ENCODE measurements around the gene DOK4.

DOK4 gene

GRCh38 chr16:57432505-57432904 lies 53.8 kb downstream of the DOK4 start:
- intact Hi-C loops (cut with DNase I; ENCODE audit: low total_unique reads), result no loop called here
- Histone ChIP-seq H3K4me3 (no peak overlapping the region), H3K4me1 (no peaks in the 10 kb centered on the region), H3K27me3 (no peaks in the 10 kb centered on the region), H3K36me3 (peaks cover 73 to 98% (median 92%) of the 10 kb centered on the region in 3 donors), H3K27ac (no peak overlapping the region), H3K9me3 (no peaks in the 10 kb centered on the region)
- DNase-seq, result no peak
- TF ChIP-seq CTCF (IDR thresholded peaks at IDR 0.05), result no peak

DNA sequence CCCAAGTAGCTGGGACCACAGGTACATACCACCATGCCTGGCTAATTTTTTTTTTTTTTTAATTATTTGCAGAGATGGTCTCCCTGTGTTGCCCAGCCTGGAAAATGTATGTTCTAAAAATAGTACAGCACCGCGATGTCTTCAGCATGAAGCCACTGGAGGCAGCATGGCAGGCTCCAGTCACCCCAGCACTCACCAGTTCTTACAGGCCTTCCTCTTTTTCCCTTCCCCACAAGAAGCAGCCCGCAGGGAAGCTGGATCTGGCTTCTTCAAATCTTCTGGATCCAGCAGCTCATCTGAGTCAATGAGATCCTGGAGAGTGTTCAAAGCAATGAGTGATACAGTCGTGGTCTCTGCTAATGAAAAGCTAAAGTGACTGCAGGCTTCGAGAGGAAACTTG lies 55.3 kb downstream of the DOK4 start:
- H3K4me3 ChIP-seq, result no peak overlapping the region
- H3K27me3 ChIP-seq, result no peaks in the 10 kb centered on the region
- no peak for TF ChIP-seq CTCF (IDR thresholded peaks at IDR 0.05)
- no peaks in the 10 kb centered on the region for H3K4me1 ChIP-seq
- no peak for DNase-seq
- no peaks in the 10 kb centered on the region for H3K9me3 ChIP-seq
- intact Hi-C loops (cut with DNase I; ENCODE audit: low total_unique reads), result no loop called here
- no peak overlapping the region for H3K27ac ChIP-seq
- H3K36me3 ChIP-seq, result peaks cover 67 to 100% (median 86%) of the 10 kb centered on the region in 3 donors

DNA sequence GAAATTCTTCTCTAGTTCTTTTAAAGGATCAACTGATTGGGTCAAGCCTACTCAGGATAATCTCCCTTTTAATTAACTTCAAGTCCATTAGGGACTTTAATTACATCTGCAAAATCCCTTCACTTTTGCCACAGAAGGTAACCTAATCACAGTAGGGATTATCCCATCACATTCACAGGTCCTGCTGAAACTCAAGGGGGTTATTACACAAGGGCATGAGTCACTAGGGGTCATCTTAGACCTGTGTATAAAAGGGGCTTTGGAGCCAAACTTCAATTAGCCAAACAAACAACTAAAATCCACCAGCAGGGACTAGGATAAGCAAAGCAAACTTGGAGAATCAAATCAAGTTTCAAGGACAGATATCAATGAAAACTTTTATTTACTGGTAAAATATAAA lies 58.5 kb downstream of the DOK4 start:
- peaks cover 42 to 70% (median 55%) of the 10 kb centered on the region in 3 donors for H3K36me3 ChIP-seq
- no peak overlapping the region for H3K27ac ChIP-seq
- H3K27me3 ChIP-seq, result no peaks in the 10 kb centered on the region
- TF ChIP-seq CTCF (IDR thresholded peaks at IDR 0.05), result no peak
- DNase-seq, result no peak
- peaks cover 0 to 8% (median 1%) of the 10 kb centered on the region in 4 donors for H3K4me1 ChIP-seq
- intact Hi-C loops (cut with DNase I; ENCODE audit: low total_unique reads), result loop anchor here (10.0 kb wide), 1 partner anchor 243 kb away; the partner anchor contains the start of genes PSME3IP1 and RSPRY1
- no peaks in the 10 kb centered on the region for H3K9me3 ChIP-seq
- no peak overlapping the region for H3K4me3 ChIP-seq

DNA sequence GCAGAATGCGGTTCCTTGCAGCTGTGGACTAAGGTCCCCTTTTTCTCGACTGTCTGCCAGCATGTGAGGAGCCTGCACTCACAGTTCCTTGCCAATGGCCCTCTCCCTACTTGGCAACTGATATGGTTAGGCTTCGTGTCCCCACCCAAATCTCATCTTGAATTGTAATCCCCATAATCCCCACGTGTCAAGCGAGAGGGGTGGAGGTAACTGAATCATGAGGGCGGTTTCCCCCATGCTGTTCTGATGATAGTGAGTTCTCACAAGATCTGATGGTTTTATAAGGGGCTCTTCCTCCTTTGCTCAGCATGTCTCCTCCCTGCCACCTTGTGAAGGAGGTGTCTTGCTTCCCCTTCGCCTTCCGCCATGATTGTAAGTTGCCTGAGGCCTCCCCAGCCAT lies 59.0 kb downstream of the DOK4 start:
- no peak for TF ChIP-seq CTCF (IDR thresholded peaks at IDR 0.05)
- Histone ChIP-seq H3K36me3 (peaks cover 36 to 65% (median 49%) of the 10 kb centered on the region in 3 donors), H3K4me1 (peaks cover 0 to 13% (median 4%) of the 10 kb centered on the region in 4 donors), H3K27me3 (no peaks in the 10 kb centered on the region), H3K9me3 (no peaks in the 10 kb centered on the region), H3K27ac (no peak overlapping the region), H3K4me3 (no peak overlapping the region)
- intact Hi-C loops (cut with DNase I; ENCODE audit: low total_unique reads), result loop anchor here (10.0 kb wide), 1 partner anchor 243 kb away; the partner anchor contains the start of genes PSME3IP1 and RSPRY1
- DNase-seq, result no peak

DNA sequence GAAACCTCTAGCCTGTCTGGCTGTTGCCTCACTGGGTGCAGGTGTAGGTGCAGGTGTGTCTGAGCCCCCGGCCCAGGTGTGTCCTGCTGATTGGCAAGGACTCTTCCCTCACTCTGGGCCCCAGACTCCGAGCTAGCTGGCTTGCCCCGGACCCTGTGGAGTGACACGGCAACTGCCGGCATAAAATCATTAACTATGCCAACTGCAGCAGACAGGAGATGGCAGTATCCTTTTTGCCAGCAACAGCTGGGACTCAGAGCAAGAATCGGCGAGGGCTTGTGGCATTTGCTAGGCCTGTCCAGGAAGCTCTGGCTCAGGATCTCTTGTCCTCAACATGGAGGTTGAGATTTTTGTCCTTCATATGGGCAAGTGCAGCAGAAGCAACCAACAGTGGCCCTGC lies 59.9 kb downstream of the DOK4 start:
- Histone ChIP-seq H3K4me3 (no peak overlapping the region), H3K9me3 (no peaks in the 10 kb centered on the region), H3K4me1 (peaks cover 0 to 17% (median 7%) of the 10 kb centered on the region in 4 donors), H3K27me3 (no peaks in the 10 kb centered on the region), H3K27ac (no peak overlapping the region), H3K36me3 (peaks cover 27 to 55% (median 40%) of the 10 kb centered on the region in 3 donors)
- TF ChIP-seq CTCF (IDR thresholded peaks at IDR 0.05), result no peak
- DNase-seq, result no peak
- intact Hi-C loops (cut with DNase I; ENCODE audit: low total_unique reads), result loop anchor here (10.0 kb wide), 1 partner anchor 242 kb away; the partner anchor contains the start of genes PSME3IP1 and RSPRY1
